HepG2 (cell line): ENCODE results near the gene GADD45B. TPM values are rescaled to one million over a fixed set of nuclear protein-coding genes. Genes with fewer than 3 reads are reported as not detected.
"Not testable (repeated sequence)": the region's sequence is repeated elsewhere in the genome, so short reads cannot be mapped to it uniquely, and the experiment has no call there.

Experiments
- ATAC-seq: fragments of 200-7000 bp; cut with Tn5 transposase; 3 replicates; pipeline ENCODE4 v1.9.1; 2020; ENCODE audit warnings: mild to moderate bottlenecking, moderate library complexity
- BruUV-seq: library from RNA; stranded (reverse); fragments of 400-500 nt; replicated peaks from 2 replicates; lab custom pipeline; 2021; lab: Mats Ljungman, UMichigan
- CTCF ChIA-PET: fragments of 300-600 bp; formaldehyde crosslinking; extraction: SDS; loops from one replicate; lab custom pipeline; 2021; ENCODE audit warnings: low total read pairs, inconsistent platforms, low intra/inter-chr PET ratio; lab: Yijun Ruan, JAX
- POLR2A ChIA-PET: fragments of 350-600 bp; sonication (Branson Sonifier 250); formaldehyde crosslinking; loops from one replicate; lab custom pipeline; 2020; ENCODE audit warnings: antibody characterized with exemption, inconsistent platforms; lab: Yijun Ruan, JAX
- DNase-seq: peaks from one replicate; pipeline ENCODE4 v3.0.0-alpha.2; 2015; ENCODE audit warnings: low spot score
- FAIRE-seq: peaks from 3 replicates; lab custom pipeline; 2011; peaks lifted over from hg19 to GRCh38; lab: Jason Lieb, UNC
- H2AFZ ChIP-seq: one replicate; pipeline ENCODE4 v1.6.1; 2011; ENCODE audit warnings: low read length, inconsistent platforms
- H3K27ac ChIP-seq: fragments of 300-600 bp; 3 replicates; pipeline ENCODE4 v1.8.0; 2011; ENCODE audit warnings: mixed run types, mild to moderate bottlenecking, mixed read lengths, low read length, inconsistent platforms; ENCODE audit not compliant: insufficient read depth; ENCODE audit errors: extremely low read length
- H3K27me3 ChIP-seq, 2 experiments: fragments of 200-600 bp in 1 of 2; 2 replicates in 1 of 2; 3 replicates in 1 of 2; pipeline versions ENCODE4 v1.6.0 to v1.8.0; 2011; ENCODE audit warnings: low read length in 2 of 2, mild to moderate bottlenecking in 2 of 2, moderate library complexity in 2 of 2, inconsistent platforms in 1 of 2; ENCODE audit not compliant: insufficient read depth in 2 of 2, control insufficient read depth in 1 of 2
- H3K36me3 ChIP-seq, 2 experiments: fragments of 200-600 bp in 1 of 2; replicated peaks in 1 of 2; 2 replicates in 1 of 2; 3 replicates in 1 of 2; pipeline versions ENCODE4 v1.5.1 to v1.8.0; 2011; ENCODE audit warnings: low read length in 2 of 2, inconsistent platforms in 1 of 2; ENCODE audit not compliant: insufficient read depth in 2 of 2, control insufficient read depth in 1 of 2
- H3K4me1 ChIP-seq: 2 replicates; pipeline ENCODE4 v1.5.1; 2012; ENCODE audit warnings: low read length, inconsistent platforms; ENCODE audit not compliant: insufficient read depth
- H3K4me2 ChIP-seq: 2 replicates; pipeline ENCODE4 v1.6.0; 2011; ENCODE audit warnings: low read depth, low read length, inconsistent platforms
- H3K4me3 ChIP-seq, 3 experiments: fragments of 200-600 bp in 1 of 3; sonication (generic), shearing (Covaris generic) in 1 of 3; replicated peaks in 1 of 3; 2 replicates each; pipeline ENCODE4 v1.5.1; 2011 to 2016; ENCODE audit warnings: low read length in 3 of 3, inconsistent platforms in 2 of 3, low read depth in 2 of 3, mild to moderate bottlenecking in 2 of 3, control low read depth in 1 of 3, mixed read lengths in 1 of 3; ENCODE audit not compliant: insufficient read depth in 1 of 3
- H3K79me2 ChIP-seq: one replicate; pipeline ENCODE4 v1.6.1; 2011; ENCODE audit warnings: low read length, inconsistent platforms; ENCODE audit not compliant: insufficient read depth
- H3K9ac ChIP-seq: 2 replicates; pipeline ENCODE4 v1.6.0; 2011; ENCODE audit warnings: mild to moderate bottlenecking, low read depth, low read length, inconsistent platforms; ENCODE audit not compliant: insufficient read depth
- H3K9me3 ChIP-seq: 2 replicates; pipeline ENCODE4 v1.5.1; 2012; ENCODE audit warnings: mild to moderate bottlenecking, low read length
- H4K20me1 ChIP-seq: 2 replicates; pipeline ENCODE4 v1.6.0; 2011; ENCODE audit warnings: inconsistent platforms, mild to moderate bottlenecking, low read length, moderate library complexity; ENCODE audit not compliant: insufficient read depth
- KMT2B ChIP-seq: IDR thresholded peaks from 2 replicates; pipeline ENCODE4 v1.6.1; 2016; ENCODE audit warnings: missing genetic modification reagents, missing compliant biosample characterization
- NR2F1 ChIP-seq, 2 experiments: fragments of 450-650 bp in 1 of 2; formaldehyde crosslinking in 1 of 2; IDR thresholded peaks; 2 replicates each; pipeline versions ENCODE4 v1.5.0 to v1.6.1; 2016 to 2020; ENCODE audit warnings: mild to moderate bottlenecking in 1 of 2, missing compliant biosample characterization in 1 of 2, missing genetic modification reagents in 1 of 2, moderate library complexity in 1 of 2
- NR2F6 ChIP-seq, 2 experiments: IDR thresholded peaks; 2 replicates each; pipeline ENCODE4 v1.6.1; 2016; ENCODE audit warnings: antibody characterized with exemption in 1 of 2, mild to moderate bottlenecking in 1 of 2
- RARA ChIP-seq: IDR thresholded peaks from 2 replicates; pipeline ENCODE4 v1.6.1; 2016; ENCODE audit warnings: missing genetic modification reagents, missing compliant biosample characterization
- SMAD9 ChIP-seq: sonication (generic); formaldehyde crosslinking; IDR thresholded peaks from 2 replicates; pipeline ENCODE4 v1.5.1; 2020; ENCODE audit warnings: mild to moderate bottlenecking, missing genetic modification reagents
- ZNF101 ChIP-seq: sonication (generic); formaldehyde crosslinking; IDR thresholded peaks from 2 replicates; pipeline ENCODE4 v1.4.0; 2020; ENCODE audit warnings: mild to moderate bottlenecking, low read depth, missing genetic modification reagents, borderline replicate concordance
- ZNF460 ChIP-seq: sonication (generic); formaldehyde crosslinking; IDR thresholded peaks from 2 replicates; pipeline ENCODE4 v1.5.1; 2020; ENCODE audit warnings: missing genetic modification reagents, mild to moderate bottlenecking, borderline replicate concordance
- ZNF670 ChIP-seq: sonication (generic); formaldehyde crosslinking; IDR thresholded peaks from 2 replicates; pipeline ENCODE4 v1.8.0; 2022; ENCODE audit warnings: mild to moderate bottlenecking, missing genetic modification reagents, borderline replicate concordance
- ZNF790 ChIP-seq: sonication (generic); formaldehyde crosslinking; IDR thresholded peaks from 2 replicates; pipeline ENCODE4 v1.8.0; 2022; ENCODE audit warnings: missing genetic modification reagents, mild to moderate bottlenecking, borderline replicate concordance
- WGBS: methylation state at CpG from one replicate; pipeline ENCODE4 v1.1.6; 2017; ENCODE audit warnings: low lambda C conversion rate; 5-methylcytosine and 5-hydroxymethylcytosine counted together
- in situ Hi-C: cut with HindIII; loops from 2 replicates; pipeline ENCODE4 v1.10.0; 2017; ENCODE audit warnings: low pct_unique_long_range_greater_than_20kb; ENCODE audit not compliant: extremely low pct_ligation_motif_present
- intact Hi-C: fragments of 100-400 bp; cut with micrococcal nuclease; formaldehyde crosslinking; loops from one replicate; pipeline ENCODE4 v1.10.0; 2022; ENCODE audit not compliant: unreplicated experiment
- polyA plus RNA-seq, 8 experiments: library from polyadenylated mRNA; depleted of rRNA in 3 of 8; stranded (reverse) in 7 of 8; unstranded in 1 of 8; fragments of >200 nt; fragmentation: Illumina TruSeq in 4 of 8; extraction: Trizol in 4 of 8; gene quantifications; 2 replicates each; pipeline versions ENCODE4 v1.2.1 to v1.2.3, GENCODE V29; 2011 to 2016; ENCODE audit warnings: low read depth in 4 of 8, missing spikeins in 1 of 8, mixed read lengths in 1 of 8; ENCODE audit not compliant: insufficient read depth in 1 of 8
- total RNA-seq, 5 experiments: library from RNA; depleted of rRNA; stranded (reverse); fragments of >200 nt; fragmentation: Illumina TruSeq; extraction: Trizol; gene quantifications; 2 replicates each; pipeline ENCODE4 v1.2.3, GENCODE V29; 2016; ENCODE audit warnings: low read depth in 1 of 5
- TF ChIP-seq, protein P1 (sequence below): sonication (generic); formaldehyde crosslinking; IDR thresholded peaks from 2 replicates; pipeline ENCODE4 v1.4.0; 2020; ENCODE audit warnings: low read depth, mild to moderate bottlenecking, missing genetic modification reagents

The GADD45B gene
- total and polyA plus RNA-seq, 2 of the 13 experiments (the other 11 are each of a cell fraction or from before 2014, with no cell fraction given): 4.6 to 34.1 TPM

DNA sequence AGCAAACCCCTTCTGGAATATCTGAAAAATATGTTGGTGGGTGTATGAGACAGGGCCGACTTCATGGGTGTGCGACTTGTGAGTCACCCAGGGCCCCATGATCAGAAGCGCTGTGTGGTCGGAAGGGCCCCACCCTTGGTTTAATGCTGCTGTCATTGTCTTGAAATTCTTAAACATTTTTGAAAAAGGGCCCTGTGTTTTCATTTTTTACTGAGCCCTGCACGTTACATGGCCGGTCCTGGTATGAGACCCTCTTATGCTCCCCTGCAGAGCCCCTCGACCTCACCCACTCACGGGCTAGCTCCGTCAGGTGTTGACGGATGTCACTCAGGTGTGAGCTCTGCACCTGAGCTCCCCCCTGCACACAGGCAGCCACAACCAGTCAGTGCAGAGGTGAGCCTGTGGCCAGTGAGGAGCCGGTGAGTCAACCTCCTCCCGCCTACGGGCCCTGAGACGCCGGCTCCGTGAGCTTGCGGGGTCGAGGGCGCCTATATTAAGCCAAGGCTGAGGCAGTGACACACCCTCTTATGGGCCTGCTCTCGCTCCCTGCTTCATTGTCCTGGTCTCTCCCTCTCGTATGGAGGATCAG lies 27.7 kb downstream of the GADD45B start (continued):
- TF ChIP-seq, protein P1, sequence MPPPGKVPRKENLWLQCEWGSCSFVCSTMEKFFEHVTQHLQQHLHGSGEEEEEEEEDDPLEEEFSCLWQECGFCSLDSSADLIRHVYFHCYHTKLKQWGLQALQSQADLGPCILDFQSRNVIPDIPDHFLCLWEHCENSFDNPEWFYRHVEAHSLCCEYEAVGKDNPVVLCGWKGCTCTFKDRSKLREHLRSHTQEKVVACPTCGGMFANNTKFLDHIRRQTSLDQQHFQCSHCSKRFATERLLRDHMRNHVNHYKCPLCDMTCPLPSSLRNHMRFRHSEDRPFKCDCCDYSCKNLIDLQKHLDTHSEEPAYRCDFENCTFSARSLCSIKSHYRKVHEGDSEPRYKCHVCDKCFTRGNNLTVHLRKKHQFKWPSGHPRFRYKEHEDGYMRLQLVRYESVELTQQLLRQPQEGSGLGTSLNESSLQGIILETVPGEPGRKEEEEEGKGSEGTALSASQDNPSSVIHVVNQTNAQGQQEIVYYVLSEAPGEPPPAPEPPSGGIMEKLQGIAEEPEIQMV: no peak
- TF ChIP-seq ZNF790 (no peak), KMT2B (CRISPR knock-in tag) (no peak), SMAD9 (CRISPR knock-in tag) (no peak), ZNF101 (CRISPR knock-in tag) (no peak), ZNF670 (CRISPR knock-in tag) (no peak)

DNA sequence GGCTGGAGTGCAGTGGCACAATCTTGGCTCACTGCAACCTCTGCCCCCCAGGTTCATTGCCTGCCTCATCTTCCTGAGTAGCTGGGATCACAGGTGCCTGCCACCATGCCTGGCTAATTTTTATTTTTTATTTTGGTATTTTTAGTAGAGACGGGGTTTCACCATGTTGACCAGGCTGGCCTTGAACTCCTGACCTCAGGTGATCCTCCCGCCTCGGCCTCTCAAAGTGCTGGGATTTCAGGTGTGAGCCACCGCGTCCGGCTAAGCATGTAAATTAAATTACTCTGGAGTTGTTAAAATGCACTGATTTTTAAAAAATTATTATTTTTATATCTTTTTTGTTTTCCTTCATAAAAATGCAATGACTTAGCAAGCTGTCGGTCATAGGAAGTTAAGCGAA lies 30.7 kb downstream of the GADD45B start:
- ATAC-seq; H3K79me2 ChIP-seq; H3K9me3 ChIP-seq; DNase-seq; FAIRE-seq; CTCF ChIA-PET; H4K20me1 ChIP-seq; in situ Hi-C loops; BruUV-seq; H2AFZ ChIP-seq; H3K36me3 ChIP-seq; intact Hi-C loops; TF ChIP-seq NR2F6 (IDR thresholded peaks at IDR 0.05): not testable (repeated sequence)
- WGBS: 19% methylated on average over 8 of the region's 8 CpGs
- Histone ChIP-seq H3K27me3 (peaks cover 2 to 28% of the 10 kb centered on the region in 2 experiments; a peak in 4 of 5 replicates), H3K4me3 (peak overlapping the region in 1 of 3 experiments; percentile 28; a peak in 2 of 6 replicates), H3K9ac (peak overlapping the region; percentile 40; the same call in 1 of the 2 replicates), H3K4me2 (peak overlapping the region; percentile 79), H3K27ac (peak overlapping the region; percentile 33), H3K4me1 (peaks cover 48% of the 10 kb centered on the region)
- POLR2A ChIA-PET: interaction anchor here (0.6 to 1.7 kb wide), 11 partner anchors 9 to 83 kb away, joined by 3 to 31 read pairs (median 4); partner anchors contain the start of gene GADD45B
- peak; percentile 71 for TF ChIP-seq RARA
- peak in 1 of 2 experiments; percentile 71; a peak in 2 of 4 replicates for TF ChIP-seq NR2F1 (CRISPR knock-in tag; IDR thresholded peaks at IDR 0.05)
- TF ChIP-seq NR2F6 (CRISPR knock-in tag; IDR thresholded peaks at IDR 0.05): peak; percentile 39; the same call in 1 of the 2 replicates
- TF ChIP-seq ZNF460 (CRISPR knock-in tag): peak; percentile 47; the same call in 1 of the 2 replicates
